Activated CD8-positive, alpha-beta memory T cell treated with anti-CD3 and anti-CD28 coated beads for 36 hours (primary cell): ENCODE measurements around the gene IMMT. TPM values are rescaled to one million over a fixed set of nuclear protein-coding genes. Genes with fewer than 3 reads are reported as not detected.

Source experiments
- CTCF ChIA-PET: fragments of 350-600 bp; sonication (Branson Sonifier 250); formaldehyde crosslinking; loops from one replicate; lab custom pipeline; 2021; ENCODE audit warnings: antibody characterized with exemption; lab: Charles Lee
- POLR2A ChIA-PET: fragments of 350-600 bp; sonication (Branson Sonifier 250); formaldehyde crosslinking; loops from one replicate; lab custom pipeline; 2021; ENCODE audit warnings: antibody characterized with exemption; lab: Charles Lee
- total RNA-seq, 2 experiments: library from RNA; stranded (reverse); gene quantifications; one replicate each; pipeline ENCODE4 v1.2.3, GENCODE V29; 2021

Gene IMMT
- total RNA-seq, 2 experiments from 2014 or later = 153 TPM

DNA sequence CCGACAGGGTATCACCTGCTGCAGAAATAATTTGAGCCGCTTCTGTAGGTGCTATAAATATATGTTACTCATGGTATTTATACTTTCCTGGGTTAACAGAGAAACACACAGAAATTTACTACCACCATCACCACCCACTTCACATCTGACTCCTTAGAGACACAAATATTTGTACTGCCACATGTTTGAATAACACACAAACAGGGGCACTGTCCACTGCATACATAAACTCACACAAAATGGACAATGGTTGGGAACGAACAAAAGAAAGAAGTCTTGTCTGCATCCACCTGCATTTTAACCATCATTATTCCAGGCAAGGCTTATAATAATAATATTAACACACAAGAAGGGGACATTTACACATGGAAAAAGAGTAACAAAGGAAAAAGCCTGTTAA, 24.0 kb downstream of the IMMT start:
- ChIA-PET POLR2A (no interaction called here), CTCF (no interaction called here)

DNA sequence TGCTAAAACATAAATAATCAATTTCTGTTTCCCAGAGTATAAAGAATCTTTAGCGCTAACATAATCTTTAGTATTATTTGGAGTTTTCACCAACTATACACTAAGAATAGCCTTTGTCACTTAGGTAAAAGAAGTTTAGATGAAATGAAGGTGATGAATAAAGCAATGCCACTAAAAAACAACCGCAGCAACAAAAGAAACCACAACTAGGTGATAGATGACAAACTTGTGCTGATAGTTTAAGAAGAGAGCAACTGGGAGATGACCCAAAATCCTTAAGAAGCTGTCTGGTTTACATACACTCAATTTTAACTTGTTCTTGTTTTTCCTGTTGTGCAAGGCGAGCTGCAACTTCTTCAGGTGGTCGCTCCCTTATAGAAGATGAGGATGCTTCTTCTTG, 24.8 kb downstream of the IMMT start:
- CTCF ChIA-PET = no interaction called here
- POLR2A ChIA-PET = no interaction called here

DNA sequence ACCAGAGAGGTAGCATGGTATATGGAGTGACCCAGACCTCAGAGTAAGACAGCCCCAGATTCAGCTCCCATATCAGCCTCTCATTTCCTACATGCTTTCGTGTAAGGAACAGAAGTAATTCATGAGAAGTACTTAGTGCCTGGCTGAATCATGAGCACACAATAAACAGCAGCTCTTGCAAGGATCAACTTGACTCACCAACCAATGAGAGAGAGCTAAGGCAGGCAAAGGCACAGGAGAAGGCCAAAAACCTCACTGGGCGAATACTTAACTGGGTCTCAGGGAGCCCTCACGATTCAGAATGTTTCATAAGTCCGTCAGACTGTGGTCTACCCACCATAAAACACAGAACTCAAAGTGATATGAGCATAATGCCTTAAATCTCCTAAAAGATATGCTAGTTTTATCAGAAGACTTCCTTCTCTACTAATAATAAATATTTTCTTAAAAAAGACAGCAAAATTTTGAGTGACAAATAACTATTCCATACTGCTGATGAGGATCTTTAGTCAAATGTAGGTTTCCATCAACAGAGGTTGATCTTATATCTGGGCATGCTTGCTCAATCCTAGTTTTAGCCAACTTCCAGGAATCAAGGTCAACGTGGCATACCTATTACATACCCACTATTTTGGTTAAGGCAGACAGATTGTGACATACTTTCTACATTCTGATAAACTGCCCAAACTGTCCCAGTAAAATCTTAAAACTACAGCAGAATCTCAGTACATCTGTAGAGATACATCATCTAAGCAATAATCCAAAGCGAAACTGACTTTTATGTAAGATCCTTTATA, 34.9 kb downstream of the IMMT start:
- ChIA-PET CTCF (interaction anchor here (0.7 kb wide), 1 partner anchor 138 kb away, joined by 4 read pairs; no protein-coding TSS in a partner anchor), POLR2A (no interaction called here)

DNA sequence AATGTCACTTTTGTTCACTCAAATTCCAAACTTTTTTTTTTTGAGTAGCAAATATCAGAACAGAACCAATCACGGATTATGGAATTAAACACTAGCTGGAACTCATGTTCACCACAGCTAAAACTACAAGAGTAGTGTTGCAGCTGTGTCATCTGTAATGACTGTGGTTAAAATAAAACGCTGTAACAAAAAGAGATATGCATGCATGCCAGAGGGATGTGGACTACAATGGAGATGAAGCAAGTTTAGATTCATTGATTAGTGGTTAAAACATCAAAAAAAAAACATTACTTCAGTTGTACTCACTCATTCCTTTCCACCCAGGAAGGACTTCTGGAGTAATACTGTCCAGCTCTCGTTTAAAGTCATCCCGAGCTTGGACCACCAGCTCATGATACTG, 37.0 kb downstream of the IMMT start:
- CTCF ChIA-PET = interaction anchor here (0.7 to 0.8 kb wide), 2 partner anchors 11 to 383 kb away, joined by 3 read pairs; no protein-coding TSS in a partner anchor
- POLR2A ChIA-PET = interaction anchor here (0.5 to 0.6 kb wide), 2 partner anchors 19 to 46 kb away, joined by 4 to 6 read pairs; no protein-coding TSS in a partner anchor

DNA sequence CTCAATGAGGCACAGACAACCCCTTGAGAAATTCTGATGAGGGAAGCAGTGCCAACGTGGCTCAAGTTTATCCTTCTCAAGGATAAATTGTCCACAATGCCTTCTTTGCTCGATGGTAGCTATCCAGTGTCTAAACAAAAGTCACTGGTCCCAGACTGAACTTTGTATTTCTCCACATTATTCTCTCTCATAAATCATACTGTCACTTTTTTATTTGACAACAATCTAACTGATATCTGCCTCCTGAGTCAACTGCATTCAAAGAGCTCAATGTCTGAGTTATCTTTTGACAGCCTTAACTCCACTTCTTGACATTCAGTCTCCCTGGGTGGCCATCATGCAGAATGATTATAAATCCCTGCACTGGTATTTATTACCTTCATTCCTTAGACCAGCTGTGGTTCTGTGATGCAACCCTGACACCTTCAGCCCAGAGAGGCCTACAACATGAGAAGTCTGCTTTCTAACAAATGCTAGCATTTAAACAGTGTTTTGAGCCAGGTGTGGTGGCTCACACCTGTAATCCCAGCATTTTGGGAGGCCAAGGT, 38.2 kb downstream of the IMMT start:
- ChIA-PET POLR2A (interaction anchor here (0.6 kb wide), 1 partner anchor 120 kb away, joined by 3 read pairs; no protein-coding TSS in a partner anchor), CTCF (interaction anchor here (0.7 kb wide), 1 partner anchor 13 kb away, joined by 3 read pairs; no protein-coding TSS in a partner anchor)

DNA sequence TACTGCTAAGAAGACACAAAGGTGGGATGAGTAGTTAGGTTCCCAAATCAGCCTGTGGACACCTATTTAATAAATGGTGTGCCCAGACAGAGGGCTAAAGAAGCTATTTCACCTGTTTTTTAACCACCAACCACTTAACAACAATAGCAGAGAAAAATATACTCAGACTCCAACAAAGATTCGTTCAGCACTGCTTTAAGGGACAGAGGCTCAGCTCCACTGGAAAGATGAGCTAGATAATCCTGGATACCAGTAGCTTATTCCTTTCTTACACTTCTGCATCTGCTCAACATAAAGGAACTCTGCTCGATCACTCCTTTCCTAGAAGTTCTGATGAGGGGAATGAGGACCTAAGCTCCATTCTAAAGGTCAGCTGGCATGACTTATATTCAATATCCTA, 44.8 kb downstream of the IMMT start:
- ChIA-PET POLR2A (no interaction called here), CTCF (interaction anchor here (1.3 kb wide), 1 partner anchor 26 kb away, joined by 3 read pairs; no protein-coding TSS in a partner anchor)

DNA sequence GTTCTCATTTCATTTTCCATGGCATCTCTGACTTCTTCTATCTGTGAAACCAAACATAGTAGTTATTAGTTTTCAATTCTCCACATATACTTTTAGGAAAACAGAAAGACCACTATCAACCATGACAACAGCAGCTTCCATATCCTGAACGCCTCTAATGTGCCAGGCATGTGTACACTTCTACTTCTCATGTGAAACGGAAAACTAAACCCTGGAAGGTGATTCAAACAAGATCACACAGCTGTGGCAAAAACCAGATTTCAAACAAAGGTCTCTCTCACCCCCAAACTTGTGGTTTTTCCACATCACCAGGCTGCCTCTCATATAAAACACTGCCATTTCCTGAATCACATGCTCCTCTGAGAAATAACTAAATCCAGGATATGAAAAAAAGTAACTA, 47.5 kb downstream of the IMMT start:
- ChIA-PET CTCF (no interaction called here), POLR2A (no interaction called here)

GRCh38 chr2:86143926-86144685, 51.2 kb downstream of the IMMT start:
- POLR2A ChIA-PET = interaction anchor here (1.2 kb wide), 1 partner anchor 15 kb away, joined by 3 read pairs; no protein-coding TSS in a partner anchor
- CTCF ChIA-PET = interaction anchor here (0.6 kb wide), 1 partner anchor 13 kb away, joined by 3 read pairs; no protein-coding TSS in a partner anchor

DNA sequence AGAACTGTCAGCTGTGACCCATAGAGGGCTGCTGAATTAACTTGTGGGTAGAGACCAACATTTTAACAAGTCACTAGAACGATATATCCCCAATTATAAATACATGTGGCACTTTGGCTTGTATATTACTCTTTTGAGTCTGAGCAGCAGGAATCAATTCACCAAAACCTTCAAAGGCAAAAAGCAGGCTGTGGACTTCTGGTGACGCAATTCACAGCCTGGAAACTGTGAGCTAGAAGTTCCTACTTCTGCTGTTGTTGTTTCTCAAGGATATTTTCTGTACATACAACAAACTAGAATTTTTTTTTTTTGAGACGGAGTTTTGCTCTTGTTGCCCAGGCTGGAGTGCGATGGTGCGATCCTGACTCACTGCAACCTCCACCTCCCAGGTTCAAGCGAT, 52.0 kb downstream of the IMMT start:
- ChIA-PET POLR2A (interaction anchor here (1.2 kb wide), 1 partner anchor 14 kb away, joined by 3 read pairs; no protein-coding TSS in a partner anchor), CTCF (no interaction called here)

DNA sequence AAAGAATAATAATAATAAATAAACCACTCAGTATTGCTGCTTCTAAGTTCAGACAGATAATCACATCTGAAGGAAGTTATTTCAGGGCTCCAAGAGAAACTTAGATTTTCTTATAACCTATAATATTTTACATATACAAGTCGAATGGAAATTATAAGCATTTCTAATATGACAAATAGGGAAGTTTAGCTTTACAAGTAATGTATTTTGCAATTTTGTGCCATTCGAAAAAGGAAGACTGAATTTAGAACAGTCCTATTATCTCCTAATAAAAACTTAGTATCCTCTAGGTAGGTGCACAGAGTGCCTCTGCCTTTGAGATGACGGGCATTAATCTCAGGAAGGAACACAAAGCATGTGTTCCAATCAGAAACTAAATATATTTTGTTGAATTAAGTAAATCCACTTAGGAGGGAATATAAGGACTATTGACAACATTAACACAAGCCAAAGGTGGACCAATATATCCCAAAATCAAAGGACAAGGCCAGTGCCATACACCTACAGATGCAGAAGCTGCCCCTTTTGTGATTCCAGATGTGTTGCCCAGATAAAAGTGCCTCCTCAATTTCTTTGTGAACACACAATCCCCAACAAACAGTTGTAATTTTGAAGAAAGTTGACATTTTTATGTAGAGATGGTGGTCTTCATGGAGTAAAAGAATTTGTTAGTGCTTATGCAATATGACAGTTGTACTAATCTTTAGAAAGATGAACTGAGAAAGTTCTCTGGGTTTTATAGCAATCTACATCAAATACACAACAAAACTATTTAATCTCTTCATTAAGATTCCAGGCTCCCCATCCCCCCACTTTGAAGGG, 52.6 kb downstream of the IMMT start:
- POLR2A ChIA-PET = no interaction called here
- CTCF ChIA-PET = no interaction called here

DNA sequence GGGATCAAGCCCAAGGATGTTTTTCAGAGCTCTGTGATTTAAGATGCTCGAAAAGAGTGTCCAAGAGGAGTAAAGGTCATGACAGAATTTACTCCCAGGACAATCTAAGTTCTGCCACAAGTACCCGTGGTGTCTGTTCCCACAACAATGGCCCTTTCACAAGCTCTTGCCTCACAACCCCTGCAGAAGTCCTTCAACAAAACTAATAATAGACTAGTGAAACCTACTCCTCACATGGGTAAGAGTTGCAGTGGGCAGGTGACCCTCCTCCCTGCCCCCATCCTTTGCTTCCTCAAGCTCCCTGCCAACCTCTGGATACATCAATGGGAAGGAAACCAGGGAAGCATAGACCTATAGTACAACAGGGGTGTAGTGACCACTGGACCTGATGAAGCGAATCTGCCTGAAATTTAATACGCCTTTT, 54.3 kb downstream of the IMMT start:
- ChIA-PET CTCF (no interaction called here), POLR2A (no interaction called here)

- ChIA-PET POLR2A (interaction anchor here (0.6 kb wide), 3 partner anchors 13 to 601 kb away, joined by 3 to 6 read pairs (median 3); partner anchors contain the start of gene MAT2A), CTCF (no interaction called here)
These were observed 55.3 kb downstream of the IMMT start for GRCh38 chr2:86139981-86140380.

DNA sequence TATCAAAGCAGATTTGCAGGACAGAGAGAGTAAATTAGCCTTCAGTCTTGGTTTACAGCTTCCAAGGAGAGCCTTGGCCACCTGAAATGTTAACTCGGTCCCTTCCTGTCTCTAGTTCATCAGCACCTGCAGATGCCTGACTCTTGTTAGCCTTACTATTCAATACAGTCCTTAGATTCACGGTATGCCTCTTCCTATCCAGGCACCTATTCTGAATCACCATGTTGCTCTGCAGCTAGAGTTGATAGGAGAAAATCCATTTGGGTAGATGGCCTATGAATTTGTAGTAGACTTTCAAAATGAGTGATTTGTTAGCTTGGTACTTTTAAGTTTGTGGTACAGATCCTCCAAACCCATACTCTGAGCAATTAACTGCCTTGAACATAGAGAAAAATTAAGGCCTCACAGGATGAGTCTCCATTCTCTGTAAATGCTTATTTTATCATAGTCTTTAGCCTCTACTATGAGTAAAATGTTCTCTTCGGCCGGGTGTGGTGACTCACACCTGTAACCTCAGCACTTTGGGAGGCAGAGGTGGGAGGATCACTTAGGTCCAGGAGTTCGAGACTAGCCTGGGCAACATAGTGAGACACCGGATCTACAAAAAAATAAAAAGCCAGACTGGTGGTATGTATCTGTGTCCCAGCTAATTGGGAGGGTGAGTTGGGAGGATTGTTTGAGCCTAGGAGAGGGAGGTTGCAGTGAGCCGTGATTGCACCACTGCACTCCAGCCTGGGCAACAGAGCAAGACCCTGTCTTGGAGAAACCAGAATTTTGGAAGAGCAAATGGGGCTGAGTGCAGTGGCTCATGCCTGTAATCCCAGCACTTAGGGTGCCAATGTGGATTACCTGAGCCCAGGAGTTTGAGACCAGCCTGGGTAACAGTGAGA, 56.3 kb downstream of the IMMT start:
- POLR2A ChIA-PET = interaction anchor here (0.8 to 1.4 kb wide), 2 partner anchors 22 to 304 kb away, joined by 3 to 4 read pairs; no protein-coding TSS in a partner anchor
- CTCF ChIA-PET = no interaction called here

DNA sequence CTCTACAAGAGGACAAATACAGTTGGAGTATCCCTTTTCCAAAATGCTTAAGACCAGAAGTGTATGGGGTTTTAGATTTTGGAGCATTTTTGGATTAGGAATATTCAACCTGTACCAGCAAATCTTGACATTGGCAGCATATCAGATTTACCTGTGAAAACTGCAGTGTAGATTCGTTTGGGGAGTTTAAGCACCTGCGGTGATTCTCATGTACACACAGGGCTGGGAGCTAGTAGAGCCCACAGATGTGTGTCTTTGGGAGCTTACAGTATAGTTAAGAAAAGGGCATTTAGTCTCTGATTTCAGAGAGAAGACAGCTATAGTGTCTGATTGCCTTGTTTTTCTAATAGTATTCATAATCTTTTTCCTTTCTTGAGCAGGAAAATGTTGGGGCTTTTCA, 59.1 kb downstream of the IMMT start:
- ChIA-PET POLR2A (no interaction called here), CTCF (no interaction called here)

DNA sequence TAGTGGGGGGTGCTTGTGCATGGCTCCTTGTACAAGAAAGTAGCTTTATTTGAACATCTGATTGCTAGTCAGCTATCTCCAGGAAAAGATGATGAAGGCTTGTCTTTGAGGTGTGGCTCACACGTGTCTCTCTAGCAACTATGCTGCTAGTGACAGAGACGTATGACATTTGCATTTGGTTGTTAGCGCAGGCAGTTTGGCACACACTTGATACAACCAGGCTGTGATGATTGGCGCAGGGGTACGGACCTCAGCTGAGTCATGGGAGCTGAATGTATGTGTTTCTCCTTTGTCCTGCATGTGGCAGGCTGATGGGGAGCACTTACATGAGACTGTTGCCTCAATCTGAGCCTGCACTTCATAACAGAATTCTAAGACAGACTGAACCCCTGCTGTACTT, 59.6 kb downstream of the IMMT start:
- ChIA-PET CTCF (no interaction called here), POLR2A (no interaction called here)

DNA sequence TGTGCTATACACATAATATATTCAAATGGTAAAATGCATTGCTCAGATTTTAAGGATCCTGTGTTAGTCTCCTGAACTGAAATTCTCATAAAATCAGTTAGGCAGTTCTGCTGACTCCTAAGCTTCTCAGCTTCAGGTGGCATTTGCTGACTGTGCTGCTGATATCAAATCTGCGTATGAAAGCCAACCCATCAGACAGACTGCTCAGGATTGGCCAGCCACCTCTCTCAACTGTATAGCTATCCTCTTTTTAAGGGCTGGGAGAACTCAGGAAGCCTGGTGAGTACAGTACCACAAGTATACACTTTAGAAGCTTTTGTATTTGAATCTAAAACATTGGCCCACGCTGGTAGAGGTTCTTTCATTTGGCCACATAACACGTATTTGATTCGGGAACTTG, 60.6 kb downstream of the IMMT start:
- CTCF ChIA-PET = no interaction called here
- POLR2A ChIA-PET = no interaction called here

- POLR2A ChIA-PET = no interaction called here
- CTCF ChIA-PET = no interaction called here
These were observed 70.6 kb downstream of the IMMT start for GRCh38 chr2:86124683-86125082.
